Keratinocyte (primary cell): Measurements from ENCODE around the gene SYNM.

Experiments
- CTCF ChIP-seq, 3 experiments: IDR thresholded peaks in 1 of 3; conservative IDR thresholded peaks in 1 of 3; optimal IDR thresholded peaks in 1 of 3; 2 replicates in 2 of 3; 3 replicates in 1 of 3; pipeline versions ENCODE3 to v1.5.1; 2011; ENCODE audit warnings: low read length in 3 of 3, mild to moderate bottlenecking in 3 of 3, moderate library complexity in 2 of 3, control low read depth in 1 of 3, inconsistent platforms in 1 of 3; ENCODE audit not compliant: insufficient read depth in 2 of 3; ENCODE audit errors: extremely low read depth in 1 of 3
- EZH2 ChIP-seq: IDR thresholded peaks from one replicate; pipeline ENCODE4 v1.6.1; 2012; ENCODE audit warnings: inconsistent platforms, mild to moderate bottlenecking, low read length, moderate library complexity

- TF ChIP-seq CTCF (optimal IDR thresholded peaks at IDR 0.05 in 1 of 3, IDR thresholded peaks at IDR 0.05 in 1 of 3, conservative IDR thresholded peaks at IDR 0.05 in 1 of 3; ENCODE audit: extremely low read depth in 1 of 3, insufficient read depth in 2 of 3, low read length in 3 of 3) (no peak), EZH2 (no peak)
Measured at GRCh38 chr15:99155961-99156443, 51.1 kb downstream of the SYNM start.
